Loucy (cell line): ENCODE results near the gene CA5A.
"Not testable (repeated sequence)": the region's sequence is repeated elsewhere in the genome, so short reads cannot be mapped to it uniquely, and the experiment has no call there.

Source experiments
- H2AFZ ChIP-seq: fragments of 200-600 bp; sonication (generic); 2 replicates; pipeline ENCODE4 v1.6.0; 2016; ENCODE audit warnings: antibody characterized with exemption, mild to moderate bottlenecking, low read length, moderate library complexity
- H3F3A ChIP-seq: fragments of 200-600 bp; 2 replicates; pipeline ENCODE4 v1.6.0; 2016; ENCODE audit warnings: antibody characterized with exemption, low read depth, mild to moderate bottlenecking
- H3K27me3 ChIP-seq: fragments of 200-600 bp; sonication (generic); 2 replicates; pipeline ENCODE4 v1.6.1; 2014; ENCODE audit warnings: low read length, mild to moderate bottlenecking; ENCODE audit not compliant: insufficient read depth, poor library complexity, severe bottlenecking
- H3K36me3 ChIP-seq: fragments of 200-600 bp; sonication (generic); 2 replicates; pipeline ENCODE4 v1.6.1; 2016; ENCODE audit warnings: low read length; ENCODE audit not compliant: insufficient read depth
- H3K4me1 ChIP-seq: fragments of 200-600 bp; sonication (generic); 2 replicates; pipeline ENCODE4 v1.5.1; 2014; ENCODE audit warnings: low read length, mild to moderate bottlenecking; ENCODE audit not compliant: insufficient read depth, poor library complexity, severe bottlenecking
- H3K4me2 ChIP-seq: fragments of 200-600 bp; sonication (generic); 2 replicates; pipeline ENCODE4 v1.6.0; 2014; ENCODE audit warnings: antibody characterized with exemption, low read length, low read depth, mild to moderate bottlenecking; ENCODE audit not compliant: poor library complexity, severe bottlenecking
- H3K4me3 ChIP-seq: fragments of 200-600 bp; sonication (generic); 2 replicates; pipeline ENCODE4 v1.5.1; 2014; ENCODE audit warnings: low read length, mild to moderate bottlenecking, mixed read lengths; ENCODE audit not compliant: poor library complexity, severe bottlenecking
- H3K79me2 ChIP-seq: fragments of 200-600 bp; sonication (generic); 2 replicates; pipeline ENCODE4 v1.6.1; 2014; ENCODE audit warnings: low read length; ENCODE audit not compliant: insufficient read depth
- H3K9ac ChIP-seq: fragments of 200-600 bp; sonication (generic); 2 replicates; pipeline ENCODE4 v1.6.0; 2014; ENCODE audit warnings: mild to moderate bottlenecking, low read depth, low read length, moderate library complexity; ENCODE audit not compliant: poor library complexity, severe bottlenecking
- H3K9me2 ChIP-seq: fragments of 200-600 bp; sonication (generic); replicated peaks from 2 replicates; pipeline ENCODE4 v1.6.1; 2016; ENCODE audit warnings: low read depth, low read length, mixed read lengths
- H3K9me3 ChIP-seq: fragments of 200-600 bp; sonication (generic); 2 replicates; pipeline ENCODE4 v1.6.1; 2014; ENCODE audit warnings: mild to moderate bottlenecking, antibody characterized with exemption, low read length, low read depth; ENCODE audit not compliant: insufficient read depth
- H4K20me1 ChIP-seq: fragments of 200-600 bp; sonication (generic); 2 replicates; pipeline ENCODE4 v1.6.0; 2014; ENCODE audit warnings: antibody characterized with exemption, low read length, mild to moderate bottlenecking; ENCODE audit not compliant: insufficient read depth, poor library complexity, severe bottlenecking
- EZH2phosphoT487 ChIP-seq: fragments of 200-600 bp; IDR thresholded peaks from 2 replicates; pipeline ENCODE4 v1.6.1; 2018; ENCODE audit warnings: antibody characterized with exemption, mild to moderate bottlenecking, moderate library complexity, borderline replicate concordance
- TF ChIP-seq, protein P1 (sequence below): fragments of 200-600 bp; sonication (generic); conservative IDR thresholded peaks from 2 replicates; pipeline ENCODE4 v1.5.1; 2014; ENCODE audit warnings: mild to moderate bottlenecking, antibody characterized with exemption, low read length

The CA5A gene

DNA sequence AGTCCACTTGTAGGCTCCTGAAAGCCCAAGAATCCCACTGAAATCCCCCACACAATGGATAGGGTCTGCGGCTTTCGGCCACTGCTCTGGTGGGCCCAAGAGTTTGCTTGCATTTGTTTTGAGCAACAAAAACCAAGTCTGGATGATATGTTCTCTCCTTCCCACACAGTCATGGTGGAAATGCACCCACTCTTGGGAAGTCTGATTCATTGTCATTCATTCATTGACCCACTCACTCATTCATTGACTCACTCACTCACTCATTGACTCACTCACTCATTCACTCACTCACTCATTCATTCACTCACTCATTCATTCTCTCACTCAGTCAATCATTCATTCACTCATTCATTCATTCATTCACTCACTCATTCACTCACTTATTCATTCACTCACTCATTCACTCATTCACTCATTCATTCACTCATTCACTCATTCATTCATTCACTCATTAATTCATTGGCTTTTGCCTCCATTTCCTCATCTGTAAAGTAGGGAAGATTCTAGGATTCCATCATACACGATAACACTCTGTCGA, 2.2 kb upstream of the CA5A start:
- Histone ChIP-seq H3K4me3 (no peak overlapping the region), H3K4me1 (no peaks in the 10 kb centered on the region), H3K79me2 (no peaks in the 10 kb centered on the region), H2AFZ (no peak overlapping the region), H3K4me2 (no peak overlapping the region), H3K36me3 (no peaks in the 10 kb centered on the region), H3K9ac (no peak overlapping the region), H3K9me3 (no peaks in the 10 kb centered on the region), H3K9me2 (no peaks in the 10 kb centered on the region), H3K27me3 (no peaks in the 10 kb centered on the region), H4K20me1 (no peaks in the 10 kb centered on the region), H3F3A (no peaks in the 10 kb centered on the region)
- no peak for TF ChIP-seq EZH2phosphoT487
- TF ChIP-seq, protein P1, sequence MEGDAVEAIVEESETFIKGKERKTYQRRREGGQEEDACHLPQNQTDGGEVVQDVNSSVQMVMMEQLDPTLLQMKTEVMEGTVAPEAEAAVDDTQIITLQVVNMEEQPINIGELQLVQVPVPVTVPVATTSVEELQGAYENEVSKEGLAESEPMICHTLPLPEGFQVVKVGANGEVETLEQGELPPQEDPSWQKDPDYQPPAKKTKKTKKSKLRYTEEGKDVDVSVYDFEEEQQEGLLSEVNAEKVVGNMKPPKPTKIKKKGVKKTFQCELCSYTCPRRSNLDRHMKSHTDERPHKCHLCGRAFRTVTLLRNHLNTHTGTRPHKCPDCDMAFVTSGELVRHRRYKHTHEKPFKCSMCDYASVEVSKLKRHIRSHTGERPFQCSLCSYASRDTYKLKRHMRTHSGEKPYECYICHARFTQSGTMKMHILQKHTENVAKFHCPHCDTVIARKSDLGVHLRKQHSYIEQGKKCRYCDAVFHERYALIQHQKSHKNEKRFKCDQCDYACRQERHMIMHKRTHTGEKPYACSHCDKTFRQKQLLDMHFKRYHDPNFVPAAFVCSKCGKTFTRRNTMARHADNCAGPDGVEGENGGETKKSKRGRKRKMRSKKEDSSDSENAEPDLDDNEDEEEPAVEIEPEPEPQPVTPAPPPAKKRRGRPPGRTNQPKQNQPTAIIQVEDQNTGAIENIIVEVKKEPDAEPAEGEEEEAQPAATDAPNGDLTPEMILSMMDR = no peak

DNA sequence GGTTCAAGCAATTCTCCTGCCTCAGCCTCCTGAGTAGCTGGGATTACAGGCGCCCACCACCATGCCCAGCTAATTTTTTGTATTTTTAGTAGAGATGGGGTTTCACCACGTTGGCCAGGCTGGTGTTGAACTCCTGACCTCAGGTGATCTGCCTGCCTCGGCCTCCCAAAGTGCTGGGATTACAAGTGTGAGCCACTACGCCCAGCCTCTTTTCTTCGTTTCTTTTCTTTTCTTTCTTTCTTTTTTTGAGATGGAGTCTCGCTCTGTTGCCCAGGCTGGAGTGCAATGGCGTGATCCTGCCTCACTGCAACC, 858 bp upstream of the CA5A start:
- H3K27me3 ChIP-seq, H3K9ac ChIP-seq, H3K36me3 ChIP-seq, H3K9me3 ChIP-seq, H3K9me2 ChIP-seq, H3K4me2 ChIP-seq, H3K4me3 ChIP-seq, H3K4me1 ChIP-seq, H3F3A ChIP-seq, H3K79me2 ChIP-seq, H4K20me1 ChIP-seq, H2AFZ ChIP-seq: not testable (repeated sequence)

DNA sequence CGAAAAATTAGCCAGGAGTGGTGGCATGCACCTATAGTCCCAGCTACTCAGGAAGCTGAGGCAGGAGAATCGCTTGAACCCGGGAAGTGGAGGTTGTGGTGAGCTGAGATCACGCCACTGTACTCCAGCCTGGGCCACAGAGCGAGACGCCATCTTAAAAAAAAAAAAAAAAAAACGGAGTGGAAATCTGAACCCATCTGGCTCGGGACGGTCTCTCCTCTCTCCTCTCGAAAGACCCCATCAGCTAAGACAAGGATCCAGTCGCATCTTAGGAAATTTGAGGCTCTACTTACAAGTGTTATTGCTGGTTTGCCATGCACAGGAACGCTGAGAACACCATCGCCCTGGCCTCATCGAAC, 334 bp downstream of the CA5A start:
- not testable (repeated sequence) for H3K36me3 ChIP-seq, H3K27me3 ChIP-seq, H4K20me1 ChIP-seq, H3K9ac ChIP-seq, H2AFZ ChIP-seq, H3K4me1 ChIP-seq, H3K4me2 ChIP-seq, H3K9me3 ChIP-seq, H3K4me3 ChIP-seq, H3F3A ChIP-seq, H3K9me2 ChIP-seq, H3K79me2 ChIP-seq

DNA sequence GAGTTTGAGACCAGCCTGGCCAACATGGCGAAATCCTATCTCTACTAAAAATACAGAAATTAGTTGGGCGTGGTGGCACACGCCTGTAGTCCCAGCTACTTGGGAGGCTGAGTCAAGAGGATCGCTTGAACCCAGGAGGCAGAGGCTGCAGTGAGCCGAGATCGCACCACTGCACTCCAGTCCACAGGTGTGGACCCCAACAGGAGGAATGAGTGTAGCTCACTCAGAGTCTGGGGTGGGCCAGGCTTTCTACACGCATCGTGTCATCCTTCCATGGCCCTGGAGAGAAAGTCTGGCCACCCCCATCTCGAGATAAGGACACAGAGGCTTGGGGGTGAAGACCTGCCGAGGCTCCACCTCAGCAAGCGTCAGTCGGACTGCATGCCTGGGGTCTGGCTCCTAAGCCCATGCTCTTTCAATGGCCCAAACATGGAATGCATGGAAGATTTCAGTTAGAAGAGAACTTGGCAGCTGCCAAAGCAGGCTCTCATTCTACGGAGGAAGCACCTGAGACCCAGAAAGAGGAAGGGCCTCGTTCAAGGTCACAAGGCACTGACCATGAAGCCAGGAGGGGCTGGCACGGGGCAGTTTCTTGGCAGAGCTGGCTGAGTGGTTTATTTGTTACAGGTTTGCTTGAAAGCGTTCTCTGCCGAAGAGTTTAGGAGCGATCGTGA, 1.4 kb downstream of the CA5A start:
- H3K4me3 ChIP-seq, H4K20me1 ChIP-seq, H3K9me2 ChIP-seq, H3F3A ChIP-seq, H2AFZ ChIP-seq, H3K4me1 ChIP-seq, H3K4me2 ChIP-seq, H3K9me3 ChIP-seq, H3K27me3 ChIP-seq, H3K79me2 ChIP-seq, H3K36me3 ChIP-seq, H3K9ac ChIP-seq: not testable (repeated sequence)

DNA sequence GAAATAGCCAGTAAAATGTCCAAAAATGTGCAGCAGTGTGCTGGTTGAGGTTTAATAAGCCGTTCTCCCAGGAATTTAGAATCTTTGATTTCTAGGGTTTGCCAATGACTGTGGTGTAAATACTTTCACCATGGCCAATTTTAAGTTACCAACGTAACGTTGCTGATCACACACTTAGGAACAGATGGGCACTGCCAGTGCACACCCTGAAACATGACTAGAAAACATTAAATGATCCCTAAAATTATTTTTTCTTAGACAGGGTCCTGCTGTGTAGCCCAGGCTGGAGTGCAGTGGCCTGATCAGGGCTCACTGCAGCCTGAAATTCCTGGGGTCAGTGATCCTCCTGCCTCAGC, 3.2 kb downstream of the CA5A start:
- H3K36me3 ChIP-seq = no peaks in the 10 kb centered on the region
- H3K4me2 ChIP-seq = no peak overlapping the region
- H3K4me1 ChIP-seq = no peaks in the 10 kb centered on the region
- H3K9me3 ChIP-seq = no peaks in the 10 kb centered on the region
- H3K9me2 ChIP-seq = no peaks in the 10 kb centered on the region
- H3F3A ChIP-seq = no peaks in the 10 kb centered on the region
- H2AFZ ChIP-seq = no peak overlapping the region
- no peak overlapping the region for H3K9ac ChIP-seq
- H3K79me2 ChIP-seq = no peaks in the 10 kb centered on the region
- TF ChIP-seq EZH2phosphoT487 = no peak
- no peaks in the 10 kb centered on the region for H4K20me1 ChIP-seq
- no peak overlapping the region for H3K4me3 ChIP-seq
- no peaks in the 10 kb centered on the region for H3K27me3 ChIP-seq

DNA sequence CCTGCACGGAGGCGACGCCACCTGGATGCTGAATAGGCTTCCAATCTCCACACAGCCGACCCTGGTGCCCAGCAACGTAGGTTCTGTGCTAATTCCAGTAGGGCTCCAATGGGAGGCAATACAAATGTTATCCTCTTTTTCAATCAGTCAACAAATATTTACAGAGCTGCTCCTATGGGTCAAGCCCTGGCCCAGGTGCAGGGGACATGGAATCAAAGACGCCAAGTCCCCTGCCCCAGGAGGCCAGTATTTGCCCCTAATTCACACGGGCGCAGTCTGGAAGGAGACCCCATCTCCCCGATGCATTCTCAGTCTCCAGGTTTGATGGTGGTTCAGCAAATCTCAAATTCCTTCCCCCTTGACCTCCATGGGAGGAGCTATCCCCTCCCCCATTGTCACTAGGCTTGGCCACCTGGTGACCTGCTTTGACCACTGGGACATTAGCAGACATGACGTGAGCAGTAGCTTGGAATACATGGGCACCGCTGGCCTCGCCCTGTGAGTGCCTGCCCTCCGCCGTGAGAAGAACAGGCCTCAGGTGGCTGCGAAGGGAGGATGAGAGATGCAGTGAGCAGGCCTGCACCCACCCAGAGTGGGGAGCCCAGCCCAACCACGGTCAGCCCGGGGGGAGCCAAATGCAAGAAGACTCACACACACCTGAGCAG, 3.7 kb downstream of the CA5A start:
- H3K79me2 ChIP-seq, H4K20me1 ChIP-seq, H3F3A ChIP-seq, H2AFZ ChIP-seq, H3K9me3 ChIP-seq, H3K36me3 ChIP-seq, H3K27me3 ChIP-seq, H3K4me1 ChIP-seq, H3K9ac ChIP-seq, H3K4me2 ChIP-seq, H3K9me2 ChIP-seq, H3K4me3 ChIP-seq: not testable (repeated sequence)
